SK-N-SH (cell line): ENCODE data around the gene AXIN1. TPM values are rescaled to one million over a fixed set of nuclear protein-coding genes. Genes with fewer than 3 reads are reported as not detected.

Experiments used
- CTCF ChIA-PET: fragments of 300-600, 350-600 bp; formaldehyde crosslinking; extraction: SDS; loops from one replicate; lab custom pipeline; 2021; lab: Yijun Ruan, JAX
- POLR2A ChIA-PET: fragments of 350-600 bp; sonication (Branson Sonifier 250); formaldehyde crosslinking; extraction: SDS; loops from one replicate; lab custom pipeline; 2020; ENCODE audit warnings: antibody characterized with exemption, inconsistent platforms; lab: Yijun Ruan, JAX
- DNase-seq: peaks from one replicate; pipeline ENCODE4 v3.0.0; 2012
- H2AFZ ChIP-seq: fragments of 200-600 bp; sonication (generic); 2 replicates; pipeline ENCODE4 v1.8.1; 2016; ENCODE audit warnings: antibody characterized with exemption, mild to moderate bottlenecking, low read depth
- H3F3A ChIP-seq: fragments of 200-600 bp; sonication (generic); replicated peaks from 2 replicates; pipeline ENCODE3; 2016; ENCODE audit warnings: antibody characterized with exemption, mild to moderate bottlenecking; ENCODE audit not compliant: insufficient read depth
- H3K27ac ChIP-seq, 2 experiments: fragments of 200-500 bp in 1 of 2; fragments of 200-600 bp in 1 of 2; sonication (Bioruptor generic) in 1 of 2; sonication (generic), shearing (Covaris generic) in 1 of 2; 2 replicates each; pipeline versions ENCODE4 v1.5.1 to v1.6.1; 2014 to 2016; ENCODE audit warnings: low read depth in 2 of 2, inconsistent platforms in 1 of 2, low read length in 1 of 2, mild to moderate bottlenecking in 1 of 2, mixed read lengths in 1 of 2
- H3K27me3 ChIP-seq: fragments of 200-600 bp; sonication (generic), shearing (Covaris generic); 2 replicates; pipeline ENCODE4 v1.6.1; 2016; ENCODE audit warnings: mixed run types; ENCODE audit not compliant: insufficient read depth
- H3K36me3 ChIP-seq, 2 experiments: fragments of 200-500 bp in 1 of 2; fragments of 200-600 bp in 1 of 2; sonication (Bioruptor generic) in 1 of 2; sonication (generic) in 1 of 2; replicated peaks in 1 of 2; 2 replicates each; pipeline versions ENCODE3 to v1.5.1; 2014 to 2016; ENCODE audit warnings: low read length in 1 of 2, mild to moderate bottlenecking in 1 of 2; ENCODE audit not compliant: insufficient read depth in 2 of 2, control insufficient read depth in 1 of 2
- H3K4me1 ChIP-seq, 2 experiments: fragments of 200-500 bp in 1 of 2; fragments of 200-600 bp in 1 of 2; sonication (Bioruptor generic) in 1 of 2; sonication (generic), shearing (Covaris generic) in 1 of 2; 2 replicates each; pipeline versions ENCODE4 v1.5.1 to v1.6.1; 2014 to 2016; ENCODE audit warnings: low read depth in 1 of 2, low read length in 1 of 2, mixed run types in 1 of 2; ENCODE audit not compliant: insufficient read depth in 2 of 2, control insufficient read depth in 1 of 2
- H3K4me2 ChIP-seq: fragments of 200-600 bp; sonication (generic), shearing (Covaris generic); 2 replicates; pipeline ENCODE4 v1.6.1; 2017; ENCODE audit warnings: mixed run types
- H3K4me3 ChIP-seq, 2 experiments: fragments of 200-500 bp in 1 of 2; fragments of 200-600 bp in 1 of 2; sonication (Bioruptor generic) in 1 of 2; sonication (generic), shearing (Covaris generic) in 1 of 2; 2 replicates each; pipeline versions ENCODE4 v1.5.1 to v1.8.1; 2014 to 2016; ENCODE audit warnings: low read depth in 2 of 2, inconsistent platforms in 1 of 2, low read length in 1 of 2, mild to moderate bottlenecking in 1 of 2, mixed read lengths in 1 of 2, moderate library complexity in 1 of 2
- H3K79me2 ChIP-seq: fragments of 200-600 bp; sonication (generic); 2 replicates; pipeline ENCODE4 v1.8.1; 2017; ENCODE audit warnings: mild to moderate bottlenecking; ENCODE audit not compliant: insufficient read depth
- H3K9ac ChIP-seq: fragments of 200-600 bp; sonication (generic); 2 replicates; pipeline ENCODE4 v1.6.1; 2017; ENCODE audit warnings: mixed run types
- H3K9me2 ChIP-seq: fragments of 200-600 bp; sonication (generic); 2 replicates; pipeline ENCODE4 v1.6.1; 2017; ENCODE audit warnings: mixed run types
- H3K9me3 ChIP-seq: fragments of 200-600 bp; sonication (generic); 2 replicates; pipeline ENCODE4 v1.6.1; 2017; ENCODE audit warnings: mixed run types, mild to moderate bottlenecking, moderate library complexity
- H4K20me1 ChIP-seq: fragments of 200-600 bp; sonication (generic); 2 replicates; pipeline ENCODE4 v1.6.1; 2017; ENCODE audit warnings: mild to moderate bottlenecking, mixed run types; ENCODE audit not compliant: insufficient read depth
- CTCF ChIP-seq: fragments of 200-600 bp; sonication (generic); IDR thresholded peaks from 2 replicates; pipeline ENCODE4 v1.6.1; 2017; ENCODE audit warnings: antibody characterized with exemption, mild to moderate bottlenecking, moderate library complexity
- FOXJ3 ChIP-seq: sonication (generic); formaldehyde crosslinking; IDR thresholded peaks from 2 replicates; pipeline ENCODE4 v1.5.1; 2020; ENCODE audit warnings: mild to moderate bottlenecking, missing genetic modification reagents
- JUND ChIP-seq: IDR thresholded peaks from 2 replicates; pipeline ENCODE4 v1.4.0; 2012
- MXI1 ChIP-seq: IDR thresholded peaks from 2 replicates; pipeline ENCODE4 v1.6.1; 2012; ENCODE audit warnings: mild to moderate bottlenecking, low read depth, low read length, improper control_type of control experiment
- NFIC ChIP-seq: IDR thresholded peaks from 2 replicates; pipeline ENCODE4 v1.4.0; 2012; ENCODE audit warnings: borderline replicate concordance
- PBX3 ChIP-seq: IDR thresholded peaks from 2 replicates; pipeline ENCODE4; 2012
- RAD21 ChIP-seq: IDR thresholded peaks from 2 replicates; pipeline ENCODE4 v1.6.1; 2012; ENCODE audit warnings: mild to moderate bottlenecking, low read length
- RFX5 ChIP-seq: IDR thresholded peaks from 2 replicates; pipeline ENCODE4 v1.6.1; 2012; ENCODE audit warnings: mild to moderate bottlenecking, improper control_type of control experiment, low read length
- SMC3 ChIP-seq: IDR thresholded peaks from 2 replicates; pipeline ENCODE4 v1.6.1; 2012; ENCODE audit warnings: low read depth, low read length, improper control_type of control experiment
- USF2 ChIP-seq: fragments of 150-350 bp; IDR thresholded peaks from 2 replicates; pipeline ENCODE4 v1.6.1; 2017; ENCODE audit warnings: antibody characterized with exemption, low read length, low read depth, borderline replicate concordance
- YY1 ChIP-seq: IDR thresholded peaks from 2 replicates; pipeline ENCODE4 v1.4.0; 2012; ENCODE audit warnings: low read depth, mild to moderate bottlenecking
- WGBS: methylation state at CpG from one replicate; pipeline ENCODE4 v1.1.6; 2017; ENCODE audit warnings: low lambda C conversion rate; 5-methylcytosine and 5-hydroxymethylcytosine counted together
- polyA plus RNA-seq, 3 experiments: library from polyadenylated mRNA; depleted of rRNA; stranded (reverse); fragments of >200 nt; gene quantifications; 2 replicates each; pipeline ENCODE4 v1.2.3, GENCODE V29; 2012
- TF ChIP-seq, protein P1 (sequence below): IDR thresholded peaks from 2 replicates; pipeline ENCODE4 v1.4.0; 2012; ENCODE audit warnings: low read depth

The AXIN1 gene
- polyA plus RNA-seq, 1 of the 3 experiments (the other 2 are of a cell fraction): 19.9 TPM

DNA sequence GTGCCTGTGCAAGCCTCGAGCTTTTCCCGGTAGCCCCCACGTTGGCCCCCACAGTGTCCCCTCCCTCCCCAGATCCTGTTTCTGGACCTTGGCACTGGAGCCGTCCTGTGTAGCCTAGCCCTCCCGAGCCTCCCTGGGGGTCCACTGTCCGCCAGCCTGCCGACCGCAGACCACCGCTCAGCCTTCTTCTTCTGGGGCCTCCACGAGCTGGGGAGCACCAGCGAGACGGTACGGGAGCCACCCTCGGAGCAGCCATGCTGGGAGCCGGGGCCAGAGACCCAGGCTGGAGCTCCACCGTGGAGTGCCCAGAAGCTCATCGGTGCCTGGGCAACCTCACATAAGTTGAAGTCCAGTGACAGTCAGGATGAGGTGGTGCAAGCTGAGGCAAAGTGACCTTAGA is 88.6 kb downstream of the AXIN1 start:
- ChIA-PET CTCF (no interaction called here), POLR2A (interaction anchor here (1.0 kb wide), 1 partner anchor 42 kb away, joined by 3 read pairs; no protein-coding TSS in a partner anchor)
- H3K79me2 ChIP-seq: no peaks in the 10 kb centered on the region
- H3K4me1 ChIP-seq: peaks cover 0 to 8% of the 10 kb centered on the region in 2 experiments; a peak in 1 of 4 replicates
- no peak overlapping the region for H3K27ac ChIP-seq
- H3K27me3 ChIP-seq: no peaks in the 10 kb centered on the region
- no peaks in the 10 kb centered on the region for H3K9me3 ChIP-seq
- no peaks in the 10 kb centered on the region for H3K9me2 ChIP-seq
- WGBS: 95% methylated on average over 6 of the region's 17 CpGs
- no peak for TF ChIP-seq YY1
- H3F3A ChIP-seq: no peaks in the 10 kb centered on the region
- no peak overlapping the region for H3K4me2 ChIP-seq
- DNase-seq: peak; percentile 8
- H4K20me1 ChIP-seq: no peaks in the 10 kb centered on the region
- no peak overlapping the region for H3K9ac ChIP-seq
- H3K4me3 ChIP-seq: no peak overlapping the region
- peaks cover 0 to 51% of the 10 kb centered on the region in 2 experiments for H3K36me3 ChIP-seq
- no peak overlapping the region for H2AFZ ChIP-seq

DNA sequence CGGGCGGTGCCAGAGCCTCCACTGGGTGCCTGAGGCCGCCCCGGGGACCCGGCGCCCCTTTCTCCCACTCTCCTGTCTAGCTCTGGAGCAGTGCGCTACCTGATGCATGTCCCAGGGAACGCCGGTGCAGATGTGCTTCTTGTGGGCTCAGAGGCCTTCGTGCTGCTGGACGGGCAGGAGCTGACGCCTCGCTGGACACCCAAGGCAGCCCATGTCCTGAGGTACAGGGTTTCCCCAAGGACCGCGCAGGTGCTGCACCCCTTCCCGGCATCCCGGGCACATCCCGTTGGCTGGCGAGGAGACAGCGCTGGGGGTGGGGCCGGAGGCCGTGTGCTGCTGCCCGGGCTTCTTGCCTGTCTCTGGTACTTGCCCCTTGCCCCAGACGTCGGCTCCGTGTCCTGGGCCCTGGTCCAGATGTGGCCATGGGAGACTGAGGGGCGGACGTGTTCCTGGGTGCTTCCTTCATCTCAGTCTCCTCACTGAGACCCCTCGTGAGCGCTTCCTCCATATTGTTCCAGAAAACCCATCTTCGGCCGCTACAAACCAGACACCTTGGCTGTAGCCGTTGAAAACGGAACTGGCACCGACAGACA is 89.2 kb downstream of the AXIN1 start:
- 96% methylated on average over 19 of the region's 35 CpGs for WGBS
- no peak overlapping the region for H3K27ac ChIP-seq

More for the DNA sequence above, 89.2 kb downstream of the AXIN1 start:
- no peaks in the 10 kb centered on the region for H3K79me2 ChIP-seq
- H3K4me3 ChIP-seq: no peak overlapping the region
- no peaks in the 10 kb centered on the region for H4K20me1 ChIP-seq
- no peak overlapping the region for H3K9ac ChIP-seq
- DNase-seq: peak; percentile 12
- H2AFZ ChIP-seq: no peak overlapping the region
- H3K4me2 ChIP-seq: no peak overlapping the region
- ChIA-PET POLR2A (interaction anchor here (1.0 kb wide), 1 partner anchor 42 kb away, joined by 3 read pairs; no protein-coding TSS in a partner anchor), CTCF (no interaction called here)
- TF ChIP-seq JUND: no peak
- no peak for TF ChIP-seq CTCF
- no peak for TF ChIP-seq MXI1
- no peak for TF ChIP-seq NFIC
- no peak for TF ChIP-seq RAD21
- TF ChIP-seq, protein P1, sequence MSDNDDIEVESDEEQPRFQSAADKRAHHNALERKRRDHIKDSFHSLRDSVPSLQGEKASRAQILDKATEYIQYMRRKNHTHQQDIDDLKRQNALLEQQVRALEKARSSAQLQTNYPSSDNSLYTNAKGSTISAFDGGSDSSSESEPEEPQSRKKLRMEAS: no peak
- TF ChIP-seq RFX5: no peak
- TF ChIP-seq PBX3: no peak
- no peak for TF ChIP-seq FOXJ3 (CRISPR knock-in tag)
- no peak for TF ChIP-seq SMC3
- no peak for TF ChIP-seq USF2
- H3K27me3 ChIP-seq: no peaks in the 10 kb centered on the region
- H3K9me2 ChIP-seq: no peaks in the 10 kb centered on the region
- H3K36me3 ChIP-seq: peaks cover 0 to 51% of the 10 kb centered on the region in 2 experiments
- peaks cover 0 to 6% of the 10 kb centered on the region in 2 experiments; a peak in 1 of 4 replicates for H3K4me1 ChIP-seq
- H3F3A ChIP-seq: no peaks in the 10 kb centered on the region
- H3K9me3 ChIP-seq: no peaks in the 10 kb centered on the region
